Right renal cortex interstitium (tissue), 3 donors: ENCODE measurements around the gene DPP7. TPM values are rescaled to one million over a fixed set of nuclear protein-coding genes. Genes with fewer than 3 reads are reported as not detected.
A peak's percentile ranks its signal among the peaks of the same experiment; 100 is the strongest.

ENCODE experiments used
- DNase-seq, 3 donors: peaks; one replicate each; pipeline ENCODE4 v3.0.0-alpha.2; 2013; ENCODE audit warnings: low read depth in 3 of 3, low spot score in 2 of 3
- polyA plus RNA-seq, 3 donors: library from polyadenylated mRNA; unstranded; fragments of 120-200 nt; gene quantifications; one replicate each; pipeline ENCODE4 v1.2.1, GENCODE V29; 2013; ENCODE audit not compliant: insufficient read length in 3 of 3

The DPP7 gene
- polyA plus RNA-seq, 3 donors: 11.8 to 19.8 (median 11.9) TPM

- no peak for DNase-seq
These were observed 17.6 kb downstream of the DPP7 start for GRCh38 chr9:137096785-137097546.

GRCh38 chr9:137095664-137096517 is 18.6 kb downstream of the DPP7 start:
- no peak for DNase-seq

- no peak for DNase-seq
These were observed 25.1 kb downstream of the DPP7 start for GRCh38 chr9:137089232-137089947.

- no peak for DNase-seq
These were observed 26.4 kb downstream of the DPP7 start for GRCh38 chr9:137088121-137088520.

- DNase-seq: no peak
These were observed 27.1 kb downstream of the DPP7 start for GRCh38 chr9:137087409-137087925.

GRCh38 chr9:137086531-137087408 is 27.8 kb downstream of the DPP7 start, which contains the start of gene MAN1B1:
MAN1B1 (plus strand) TSS chr9:137086985; CDS start chr9:137087000, 15 bp downstream.
- DNase-seq: peak; percentile 91 to 96 (median 95)

GRCh38 chr9:137085920-137086530 is 28.5 kb downstream of the DPP7 start:
- DNase-seq: no peak

- no peak for DNase-seq
These were observed 30.0 kb downstream of the DPP7 start for GRCh38 chr9:137084526-137084925.

GRCh38 chr9:137083394-137084004 is 31.0 kb downstream of the DPP7 start:
- DNase-seq: no peak

GRCh38 chr9:137082925-137083290 is 31.6 kb downstream of the DPP7 start:
- DNase-seq: no peak

- no peak for DNase-seq
These were observed 32.2 kb downstream of the DPP7 start for GRCh38 chr9:137082222-137082924.

GRCh38 chr9:137080260-137081122 is 34.0 kb downstream of the DPP7 start:
- DNase-seq: no peak

- DNase-seq: no peak
These were observed 35.1 kb downstream of the DPP7 start for GRCh38 chr9:137079401-137079787.

GRCh38 chr9:137078701-137079400 is 35.7 kb downstream of the DPP7 start:
- no peak for DNase-seq

- no peak for DNase-seq
These were observed 36.5 kb downstream of the DPP7 start for GRCh38 chr9:137077758-137078693.
